Adrenal gland (tissue), 12 donors: ENCODE measurements around the gene CLMN. TPM values are rescaled to one million over a fixed set of nuclear protein-coding genes. Genes with fewer than 3 reads are reported as not detected.
A peak's percentile ranks its signal among the peaks of the same experiment; 100 is the strongest.

Experiments used
- DNase-seq, 7 donors: peaks; one replicate each; pipeline ENCODE4 v3.0.0-alpha.2; 2019 to 2020
- H3K27ac ChIP-seq, 5 donors: fragments of 200-600 bp; sonication (generic) in 4 of 5; 1 replicate in 3 of 5; 2 replicates in 2 of 5; pipeline versions ENCODE4 v1.5.1 to v1.8.0; 2016 to 2020; ENCODE audit warnings: mild to moderate bottlenecking in 1 of 5
- H3K27me3 ChIP-seq: fragments of 200-600 bp; 2 replicates; pipeline ENCODE4 v1.8.0; 2021
- H3K36me3 ChIP-seq, 2 donors: fragments of 200-600 bp; replicated peaks in 1 of 2; 1 replicate in 1 of 2; 2 replicates in 1 of 2; pipeline versions ENCODE4 v1.5.1 to v1.8.0; 2018 to 2022
- H3K4me1 ChIP-seq, 2 donors: fragments of 200-600 bp; replicated peaks in 1 of 2; 1 replicate in 1 of 2; 2 replicates in 1 of 2; pipeline versions ENCODE4 v1.5.1 to v1.8.0; 2018 to 2021
- H3K4me3 ChIP-seq, 4 donors: fragments of 200-600 bp; sonication (generic) in 3 of 4; one replicate each; pipeline ENCODE4 v1.5.1; 2016 to 2018
- H3K9me3 ChIP-seq, 3 donors: fragments of 200-600 bp; sonication (generic) in 1 of 3; replicated peaks in 1 of 3; 1 replicate in 2 of 3; 2 replicates in 1 of 3; pipeline versions ENCODE4 v1.5.1 to v1.8.0; 2016 to 2021
- CTCF ChIP-seq, 6 experiments: fragments of 450-650 bp in 4 of 6; fragments of 200-600 bp in 2 of 6; sonication (generic) in 1 of 6; IDR thresholded peaks; 1 replicate in 5 of 6; 2 replicates in 1 of 6; pipeline versions ENCODE4 v1.5.1 to v1.8.0; 2016 to 2021; ENCODE audit warnings: antibody characterized with exemption in 6 of 6, mild to moderate bottlenecking in 2 of 6, moderate library complexity in 1 of 6
- POLR2A ChIP-seq, 2 donors: fragments of 450-650 bp; IDR thresholded peaks; one replicate each; pipeline ENCODE4 v1.6.1; 2017; ENCODE audit warnings: antibody characterized with exemption in 2 of 2, mild to moderate bottlenecking in 2 of 2, moderate library complexity in 1 of 2
- WGBS, 4 donors: extraction: QIAGEN DNeasy Blood & Tissue Kit in 2 of 4; methylation state at CpG; one replicate each; pipeline versions ENCODE4 v1.1.5 to v1.1.7; 2013 to 2017; 5-methylcytosine and 5-hydroxymethylcytosine counted together
- intact Hi-C, 2 donors: fragments of 100-400 bp; cut with DNase I; formaldehyde crosslinking; loops; one replicate each; pipeline versions ENCODE4 v1.14.1 to v1.15.0; 2022 to 2023
- polyA plus RNA-seq, 3 donors: library from polyadenylated mRNA; stranded (reverse); fragments of 200-250 nt in 2 of 3; fragments of 350-450 nt in 1 of 3; fragmentation: Illumina TruSeq in 1 of 3; extraction: RNeasy Lipid Tissue Mini Kit (QIAGEN cat#74804) in 1 of 3; gene quantifications; one replicate each; pipeline ENCODE4 v1.2.3, GENCODE V29; 2013 to 2014
- total RNA-seq, 9 donors: library from RNA; depleted of rRNA in 4 of 9; stranded (reverse); fragments of >200 nt in 4 of 9; fragments of 120-200 nt in 1 of 9; fragmentation: NEBNext Ultra II Directional in 1 of 9; extraction: Animal tissue kit (Norgen Biotek cat#: 25700) in 1 of 9; gene quantifications; one replicate each; pipeline versions ENCODE4 v1.1.0 to v1.2.4, GENCODE V29; 2013 to 2023
- donor health status: healthy with polysubstance abuse.
- donor health status: Bipolar disorder and iron deficiency.
- donor health status: DM: yes; HTN: yes; CAD: no.
- donor health status: DM: no; HTN: no; CAD: no.
- donor health status: DM: no; HTN: no; CAD: no.
- donor health status: DM: yes; HTN: yes; CAD: no.

The CLMN gene
- total and polyA plus RNA-seq, 12 donors: 2.7 to 9.5 (median 4.9) TPM

GRCh38 chr14:95273001-95273978 lies 46.4 kb downstream of the CLMN start:
- whole genome bisulfite sequencing, 4 donors: 86 to 90% (median 89%) methylated on average over 15 to 17 of the region's 17 CpGs
- intact Hi-C loops: no loop called here
- no peaks in the 10 kb centered on the region for H3K9me3 ChIP-seq
- H3K4me3 ChIP-seq: no peak overlapping the region
- DNase-seq: peak in 1 of 7 donors; percentile 35
- H3K27me3 ChIP-seq: no peaks in the 10 kb centered on the region
- no peak overlapping the region for H3K27ac ChIP-seq
- no peaks in the 10 kb centered on the region for H3K36me3 ChIP-seq
- TF ChIP-seq CTCF (IDR thresholded peaks at IDR 0.05) (no peak), POLR2A (IDR thresholded peaks at IDR 0.05) (no peak)
- H3K4me1 ChIP-seq: no peaks in the 10 kb centered on the region

GRCh38 chr14:95272057-95272456 lies 47.7 kb downstream of the CLMN start:
- H3K4me3 ChIP-seq: no peak overlapping the region
- H3K36me3 ChIP-seq: no peaks in the 10 kb centered on the region
- H3K27ac ChIP-seq: no peak overlapping the region
- H3K9me3 ChIP-seq: no peaks in the 10 kb centered on the region
- intact Hi-C loops: no loop called here
- no peaks in the 10 kb centered on the region for H3K4me1 ChIP-seq
- H3K27me3 ChIP-seq: no peaks in the 10 kb centered on the region
- DNase-seq: no peak
- 85 to 91% (median 86%) methylated on average over 5 of the region's 5 CpGs for WGBS, 4 donors
- TF ChIP-seq CTCF (IDR thresholded peaks at IDR 0.05): no peak

- Histone ChIP-seq H3K27me3 (no peaks in the 10 kb centered on the region), H3K27ac (no peak overlapping the region), H3K4me3 (no peak overlapping the region), H3K4me1 (peaks cover 0 to 9% of the 10 kb centered on the region in 2 donors), H3K36me3 (no peaks in the 10 kb centered on the region), H3K9me3 (no peaks in the 10 kb centered on the region)
- intact Hi-C loops: no loop called here
- DNase-seq: no peak
- 61 to 78% (median 69%) methylated on average over 2 of the region's 2 CpGs for WGBS, 4 donors
- TF ChIP-seq POLR2A (IDR thresholded peaks at IDR 0.05) (no peak), CTCF (IDR thresholded peaks at IDR 0.05) (no peak)
Measured at GRCh38 chr14:95270203-95270602, 49.5 kb downstream of the CLMN start.

GRCh38 chr14:95269493-95269892 lies 50.2 kb downstream of the CLMN start:
- Histone ChIP-seq H3K36me3 (no peaks in the 10 kb centered on the region), H3K27ac (no peak overlapping the region), H3K4me1 (peaks cover 0 to 13% of the 10 kb centered on the region in 2 donors), H3K27me3 (no peaks in the 10 kb centered on the region), H3K9me3 (no peaks in the 10 kb centered on the region), H3K4me3 (no peak overlapping the region)
- DNase-seq: peak in 1 of 7 donors; percentile 33
- intact Hi-C loops: no loop called here
- WGBS, 4 donors: 83 to 87% (median 85%) methylated on average over 2 of the region's 2 CpGs; no CpG with 5 or more reads in 1 of the 4 donors
- TF ChIP-seq POLR2A (IDR thresholded peaks at IDR 0.05) (no peak), CTCF (IDR thresholded peaks at IDR 0.05) (no peak)
